Adipocyte (in vitro differentiated cells): Measurements from ENCODE around the gene ST7.

Source experiments
- DNase-seq: peaks from one replicate; pipeline ENCODE4 v3.0.0-alpha.2; 2015; ENCODE audit warnings: low read depth
- H3K27me3 ChIP-seq: replicated peaks from 2 replicates; pipeline ENCODE4 v1.7.0; 2013; ENCODE audit warnings: mild to moderate bottlenecking, low read length, moderate library complexity; ENCODE audit not compliant: control insufficient read depth, insufficient read depth
- H3K36me3 ChIP-seq: 2 replicates; pipeline ENCODE4 v1.7.0; 2013; ENCODE audit warnings: low read length, mild to moderate bottlenecking, moderate library complexity; ENCODE audit not compliant: control insufficient read depth, insufficient read depth, severe bottlenecking
- H3K4me1 ChIP-seq: 2 replicates; pipeline ENCODE4 v1.7.0; 2013; ENCODE audit warnings: mild to moderate bottlenecking, low read length, moderate library complexity; ENCODE audit not compliant: control insufficient read depth, insufficient read depth
- H3K4me3 ChIP-seq: 2 replicates; pipeline ENCODE4 v1.7.0; 2013; ENCODE audit warnings: mild to moderate bottlenecking, low read length, moderate library complexity
- H3K9ac ChIP-seq: 2 replicates; pipeline ENCODE4 v1.7.0; 2013; ENCODE audit warnings: mild to moderate bottlenecking, low read length, moderate library complexity
- H3K9me3 ChIP-seq: 2 replicates; pipeline ENCODE4 v1.7.0; 2013; ENCODE audit warnings: mild to moderate bottlenecking, low read length, moderate library complexity; ENCODE audit not compliant: control insufficient read depth

Gene ST7

DNA sequence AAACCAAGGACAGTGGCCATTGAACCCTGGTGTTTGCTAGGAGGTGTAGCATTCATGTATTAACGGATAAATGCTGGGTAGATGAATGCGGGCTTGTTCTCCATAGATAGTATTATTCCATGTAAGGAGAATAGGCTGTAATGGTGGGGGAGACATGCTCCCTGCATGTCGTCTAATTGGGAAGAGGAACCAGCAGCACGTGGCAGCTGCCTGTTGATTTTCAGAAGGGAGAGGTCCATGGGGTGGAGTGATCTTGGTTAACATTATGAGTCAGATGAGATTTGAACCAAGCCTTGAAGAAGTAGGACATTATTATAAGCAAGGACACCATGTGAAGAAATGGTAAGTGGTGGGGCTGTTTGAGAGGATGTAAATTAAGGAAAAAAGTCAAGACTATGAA, 257.1 kb downstream of the ST7 start:
- Histone ChIP-seq H3K9me3 (no peaks in the 10 kb centered on the region), H3K36me3 (peaks cover 7% of the 10 kb centered on the region), H3K9ac (no peak overlapping the region), H3K27me3 (no peaks in the 10 kb centered on the region), H3K4me1 (peaks cover 7% of the 10 kb centered on the region), H3K4me3 (no peak overlapping the region)
- DNase-seq = no peak

DNA sequence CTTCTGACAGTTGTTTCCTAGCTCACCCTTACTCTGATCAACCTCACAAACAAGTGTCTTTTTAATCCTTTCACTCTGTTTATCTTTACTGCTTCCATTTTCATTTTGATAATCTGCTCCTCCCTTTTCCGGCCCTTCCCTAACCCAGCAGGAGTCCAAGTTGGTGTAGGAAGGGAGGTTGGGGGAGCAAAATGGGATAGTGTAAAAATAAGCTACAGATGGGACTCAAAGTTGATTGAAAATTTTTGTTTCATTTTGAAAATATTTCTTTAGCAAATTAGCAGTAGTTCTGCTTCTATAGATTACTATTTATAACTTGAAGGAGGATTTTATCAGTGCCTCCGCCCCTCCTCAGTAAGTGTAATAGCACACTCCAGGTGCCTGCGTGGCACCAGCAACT, 257.6 kb downstream of the ST7 start:
- Histone ChIP-seq H3K9me3 (no peaks in the 10 kb centered on the region), H3K4me3 (no peak overlapping the region), H3K4me1 (peaks cover 7% of the 10 kb centered on the region), H3K36me3 (peaks cover 7% of the 10 kb centered on the region), H3K9ac (no peak overlapping the region), H3K27me3 (no peaks in the 10 kb centered on the region)
- DNase-seq = no peak

DNA sequence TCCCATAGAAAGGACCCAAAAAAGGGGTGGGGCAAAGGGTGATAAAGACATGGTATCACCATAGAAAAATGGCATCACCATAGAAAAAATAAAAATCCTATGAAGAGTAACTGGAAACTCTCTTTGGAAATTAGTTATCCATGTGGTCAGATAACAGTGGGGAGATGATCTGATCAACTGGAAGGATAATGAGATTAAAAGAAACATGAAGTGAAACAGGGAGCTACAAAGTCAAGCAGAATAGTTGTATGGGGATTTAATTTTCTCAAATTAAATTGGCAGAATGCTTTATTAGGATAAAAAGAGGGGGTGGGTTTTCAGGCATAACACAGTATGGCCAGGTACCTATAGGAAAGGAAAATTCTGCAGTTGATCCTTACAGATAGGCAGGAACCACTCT, 258.3 kb downstream of the ST7 start:
- no peaks in the 10 kb centered on the region for H3K9me3 ChIP-seq
- H3K9ac ChIP-seq = no peak overlapping the region
- DNase-seq = no peak
- peaks cover 7% of the 10 kb centered on the region for H3K4me1 ChIP-seq
- H3K4me3 ChIP-seq = no peak overlapping the region
- peaks cover 7% of the 10 kb centered on the region for H3K36me3 ChIP-seq
- H3K27me3 ChIP-seq = no peaks in the 10 kb centered on the region

DNA sequence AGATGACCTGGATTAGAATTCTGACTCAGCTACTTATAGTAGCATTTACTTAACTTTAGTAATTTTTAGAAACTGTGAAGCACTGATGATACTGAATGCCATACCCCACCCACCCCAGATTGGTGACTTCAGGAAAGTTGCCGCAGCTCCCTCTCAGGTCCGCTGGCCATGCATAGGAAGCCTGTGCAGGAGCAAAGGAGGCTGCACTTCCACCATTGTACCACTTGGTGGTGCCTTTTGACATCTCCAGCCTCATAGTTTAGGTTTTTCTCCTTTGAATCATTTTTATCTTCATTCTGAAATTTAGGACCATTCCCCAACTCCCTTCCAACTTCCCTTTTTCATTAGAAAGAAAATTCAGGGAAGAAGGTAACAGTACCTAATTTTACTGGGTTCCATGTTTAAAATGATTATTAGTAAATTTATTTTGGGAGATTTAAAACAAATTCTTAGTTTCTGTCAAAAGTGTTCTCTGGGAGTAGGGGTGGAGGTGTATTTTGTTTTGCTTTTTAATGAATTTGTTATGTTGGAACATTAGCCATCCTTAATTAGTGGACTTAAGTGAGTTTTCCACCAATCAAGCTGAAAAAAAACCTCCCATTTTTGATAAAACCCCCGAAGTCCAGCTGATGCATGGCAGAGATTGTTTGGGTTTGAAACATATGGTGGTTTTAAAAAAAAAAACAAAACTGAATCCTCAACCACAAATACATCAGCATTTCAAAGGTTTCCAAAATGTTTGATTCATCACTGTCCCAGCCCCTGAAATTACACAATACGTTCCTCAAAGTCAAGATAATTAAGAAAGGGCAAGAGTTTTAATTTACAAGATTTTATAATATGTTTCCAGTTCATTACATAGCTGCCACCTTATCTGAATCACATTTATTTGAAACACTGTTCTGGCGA, 259.9 kb downstream of the ST7 start:
- Histone ChIP-seq H3K4me1 (peaks cover 7% of the 10 kb centered on the region), H3K36me3 (peaks cover 7% of the 10 kb centered on the region), H3K9me3 (no peaks in the 10 kb centered on the region), H3K27me3 (no peaks in the 10 kb centered on the region), H3K4me3 (no peak overlapping the region), H3K9ac (no peak overlapping the region)
- peak; percentile 88 for DNase-seq

DNA sequence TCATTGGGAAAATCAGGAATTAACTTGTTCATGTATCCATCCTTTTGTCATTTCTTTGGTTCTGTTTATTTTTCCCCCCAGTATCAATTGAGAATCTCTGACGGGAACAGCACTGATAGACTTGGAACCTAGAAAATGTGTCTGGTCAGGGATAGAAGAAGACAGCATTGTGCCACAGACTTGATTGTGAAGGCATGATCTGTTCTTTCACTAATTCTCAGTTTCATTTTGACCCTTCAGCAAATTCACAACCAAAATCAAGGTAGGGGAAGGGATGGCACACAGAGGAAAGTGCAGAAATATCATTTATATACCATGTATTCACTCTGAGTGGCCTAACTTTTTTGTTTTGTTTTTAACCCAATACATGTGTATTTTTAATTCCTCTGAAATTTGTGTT, 262.7 kb downstream of the ST7 start:
- Histone ChIP-seq H3K4me3 (no peak overlapping the region), H3K36me3 (no peaks in the 10 kb centered on the region), H3K9me3 (no peaks in the 10 kb centered on the region), H3K4me1 (peaks cover 7% of the 10 kb centered on the region), H3K9ac (no peak overlapping the region), H3K27me3 (no peaks in the 10 kb centered on the region)
- no peak for DNase-seq

DNA sequence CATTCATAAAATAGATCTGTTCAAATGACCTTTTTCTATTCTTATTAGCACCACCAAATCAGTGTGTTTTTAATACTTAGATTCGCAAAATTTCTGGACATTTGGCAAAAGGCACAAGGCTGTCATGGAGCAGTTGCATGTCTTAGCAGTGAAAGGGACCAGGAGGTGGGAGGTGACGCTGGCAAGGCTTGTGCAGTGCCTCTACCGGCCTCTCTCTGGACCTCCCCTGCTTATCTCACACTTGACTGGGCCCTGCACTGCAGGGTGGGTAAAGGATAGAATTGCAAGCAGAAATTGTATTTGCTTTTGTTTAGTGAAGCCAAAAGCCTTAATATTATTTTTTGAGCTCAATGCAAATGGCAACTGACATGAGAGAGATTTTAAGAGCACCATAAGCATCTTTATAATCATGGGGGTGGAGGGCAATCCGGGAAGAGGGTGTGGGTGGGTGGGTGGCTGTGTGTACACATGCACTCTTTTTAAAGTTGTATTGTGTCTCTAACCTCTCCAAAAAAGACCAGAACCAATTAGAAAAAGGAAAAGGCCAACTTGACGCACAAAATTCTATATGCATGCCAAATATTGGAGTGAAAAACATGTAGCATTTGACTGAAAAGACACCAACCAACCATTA, 263.3 kb downstream of the ST7 start:
- H3K36me3 ChIP-seq = peaks cover under 1% of the 10 kb centered on the region
- H3K4me1 ChIP-seq = peaks cover 7% of the 10 kb centered on the region
- DNase-seq = no peak
- no peaks in the 10 kb centered on the region for H3K27me3 ChIP-seq
- H3K9me3 ChIP-seq = no peaks in the 10 kb centered on the region
- H3K9ac ChIP-seq = no peak overlapping the region
- no peak overlapping the region for H3K4me3 ChIP-seq

DNA sequence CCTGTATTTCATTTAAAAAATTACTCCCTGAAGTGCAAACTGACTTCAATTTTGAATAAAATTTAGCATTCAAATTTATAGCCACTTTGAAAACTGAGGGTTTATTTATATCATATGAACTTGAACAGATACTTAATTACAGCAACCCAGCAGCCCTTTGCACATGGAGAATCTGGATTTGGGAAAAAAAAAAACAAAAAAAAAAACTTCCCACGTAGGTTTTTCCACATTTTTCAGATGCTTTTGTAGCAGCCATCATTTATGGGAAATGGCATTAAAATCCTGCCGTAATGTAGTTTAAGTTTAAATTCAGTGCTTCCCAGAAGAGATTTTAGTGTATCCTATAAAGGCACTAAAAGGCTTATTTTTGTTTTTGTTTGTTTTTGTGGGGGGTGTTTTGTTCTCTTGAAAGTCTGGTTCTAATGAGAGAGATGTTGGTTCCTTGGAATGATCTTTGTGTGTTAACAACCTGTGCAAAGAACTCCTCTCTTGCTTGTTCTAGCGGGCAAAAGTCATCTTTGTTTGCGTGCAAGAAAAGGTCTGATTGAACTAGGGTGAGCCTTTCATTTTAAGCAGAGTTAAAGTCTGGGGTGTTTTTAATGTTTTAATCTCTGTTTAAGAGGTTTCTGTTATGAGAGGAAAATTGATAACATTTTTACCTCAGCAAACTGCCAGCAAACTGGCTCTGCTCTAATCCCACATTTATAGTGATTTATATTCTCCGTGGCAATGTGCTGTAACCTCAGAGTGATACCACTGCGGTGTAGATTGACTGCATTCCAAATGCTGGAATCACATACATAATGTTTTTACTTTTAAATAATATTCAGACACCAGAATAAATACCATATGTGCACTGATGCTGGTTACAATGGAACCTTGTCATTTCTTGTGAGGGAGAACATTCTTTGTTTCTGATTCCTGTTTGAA, 264.1 kb downstream of the ST7 start:
- peak; percentile 70 for DNase-seq
- Histone ChIP-seq H3K4me1 (peaks cover 7% of the 10 kb centered on the region), H3K4me3 (no peak overlapping the region), H3K9me3 (no peaks in the 10 kb centered on the region), H3K9ac (no peak overlapping the region), H3K36me3 (peaks cover 3% of the 10 kb centered on the region), H3K27me3 (no peaks in the 10 kb centered on the region)

DNA sequence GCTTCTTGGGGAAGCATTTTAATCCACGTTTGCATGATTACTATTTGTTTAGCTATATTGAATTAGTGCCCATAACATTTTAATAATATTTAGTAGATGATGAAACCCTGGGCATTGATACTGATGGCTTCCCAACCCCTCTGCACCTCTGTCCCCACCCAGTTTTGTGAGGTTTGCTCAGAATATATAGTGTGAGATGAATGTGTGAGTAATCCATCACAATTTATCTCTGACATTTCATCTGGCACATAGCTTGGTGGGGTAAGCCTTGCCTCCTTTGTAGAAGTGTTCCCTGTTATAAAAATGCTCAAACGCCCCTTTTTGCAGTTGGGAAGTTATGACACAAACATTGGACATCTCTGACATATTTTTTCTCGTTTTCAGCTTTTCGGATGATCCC, 265.4 kb downstream of the ST7 start:
- Histone ChIP-seq H3K9ac (no peak overlapping the region), H3K4me1 (no peaks in the 10 kb centered on the region), H3K27me3 (no peaks in the 10 kb centered on the region), H3K36me3 (peaks cover 6% of the 10 kb centered on the region), H3K9me3 (no peaks in the 10 kb centered on the region), H3K4me3 (no peak overlapping the region)
- peak; percentile 27 for DNase-seq

DNA sequence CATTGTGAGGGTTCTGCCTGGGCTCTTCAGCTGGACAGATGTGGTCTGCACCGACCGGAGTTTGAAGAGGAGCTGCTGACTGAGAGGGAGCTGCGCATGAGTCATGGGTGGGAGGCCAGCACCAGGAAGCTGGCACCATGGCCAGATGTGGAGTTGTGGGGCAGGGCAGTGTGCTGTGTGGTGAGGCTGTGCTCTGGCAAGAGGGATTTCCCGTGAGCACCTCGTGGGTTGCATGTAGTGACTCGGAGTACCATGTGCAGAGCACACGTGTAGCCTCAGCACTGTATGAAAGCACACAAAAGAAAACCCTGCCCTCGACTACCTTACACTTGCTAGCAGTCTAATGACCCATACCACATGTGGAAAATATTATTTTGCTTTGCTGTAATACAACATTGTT, 266.2 kb downstream of the ST7 start:
- DNase-seq = peak; percentile 46
- Histone ChIP-seq H3K4me1 (no peaks in the 10 kb centered on the region), H3K9ac (no peak overlapping the region), H3K27me3 (no peaks in the 10 kb centered on the region), H3K36me3 (peaks cover 6% of the 10 kb centered on the region), H3K9me3 (no peaks in the 10 kb centered on the region), H3K4me3 (no peak overlapping the region)

DNA sequence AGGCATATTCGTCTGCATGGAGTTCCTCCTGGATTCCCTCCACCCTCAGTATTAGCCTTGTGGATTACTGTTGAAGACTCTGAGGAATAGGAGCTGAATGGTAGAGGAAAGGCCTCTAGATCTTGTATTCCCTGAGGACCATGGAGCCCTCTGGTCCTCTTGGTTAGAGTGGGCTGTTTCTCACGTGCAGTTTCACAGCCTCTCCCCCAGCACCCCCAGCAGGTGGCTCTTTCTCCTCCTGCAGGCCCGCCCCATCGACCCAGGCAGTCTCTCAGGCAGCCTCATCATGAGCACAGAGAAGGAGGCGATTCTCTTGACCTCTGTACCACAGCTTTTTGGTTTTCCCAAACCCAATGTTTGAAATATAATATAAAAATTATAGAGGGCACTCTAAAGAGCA, 267.5 kb downstream of the ST7 start:
- no peaks in the 10 kb centered on the region for H3K9me3 ChIP-seq
- no peaks in the 10 kb centered on the region for H3K27me3 ChIP-seq
- no peak overlapping the region for H3K9ac ChIP-seq
- no peaks in the 10 kb centered on the region for H3K4me1 ChIP-seq
- no peak for DNase-seq
- H3K36me3 ChIP-seq = peaks cover 11% of the 10 kb centered on the region
- H3K4me3 ChIP-seq = no peak overlapping the region

DNA sequence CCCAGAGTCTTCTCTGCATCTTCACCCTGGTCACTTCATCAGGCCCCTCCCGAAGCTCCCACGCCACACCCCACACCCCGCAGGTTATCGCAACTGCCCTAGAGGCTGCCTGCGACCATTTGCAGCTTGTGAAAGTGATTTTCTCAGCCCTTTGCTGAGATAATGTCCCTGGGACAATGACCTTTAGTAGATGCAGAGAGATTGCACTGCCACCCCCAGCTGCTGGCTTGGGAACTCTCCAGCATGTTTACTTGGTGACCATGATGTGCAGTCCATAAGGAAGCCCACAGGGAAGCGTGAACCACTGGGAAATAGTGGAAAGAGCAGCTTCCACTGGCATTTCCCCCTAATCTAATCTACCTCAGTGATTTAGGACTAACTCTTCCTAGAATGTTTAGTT, 272.2 kb downstream of the ST7 start:
- no peaks in the 10 kb centered on the region for H3K27me3 ChIP-seq
- DNase-seq = no peak

More for the DNA sequence above, 272.2 kb downstream of the ST7 start:
- Histone ChIP-seq H3K36me3 (peaks cover 11% of the 10 kb centered on the region), H3K4me3 (no peak overlapping the region), H3K9ac (no peak overlapping the region), H3K4me1 (peaks cover 9% of the 10 kb centered on the region), H3K9me3 (no peaks in the 10 kb centered on the region)
